Neural cell (in vitro differentiated cells): ENCODE measurements around the gene FAM8A1. TPM values are rescaled to one million over a fixed set of nuclear protein-coding genes. Genes with fewer than 3 reads are reported as not detected.
"Not testable (repeated sequence)": the region's sequence is repeated elsewhere in the genome, so short reads cannot be mapped to it uniquely, and the experiment has no call there.

ENCODE experiments used
- H2AFZ ChIP-seq: fragments of 200-600, 300-800 bp; sonication (generic), shearing (Covaris generic); 2 replicates; pipeline ENCODE4 v1.6.0; 2014; ENCODE audit warnings: low read depth, mild to moderate bottlenecking, antibody characterized with exemption, low read length, moderate library complexity
- H3F3A ChIP-seq: fragments of 200-600 bp; shearing (Covaris generic); 2 replicates; pipeline ENCODE4 v1.6.1; 2016; ENCODE audit warnings: mild to moderate bottlenecking, moderate library complexity, mixed read lengths, antibody characterized with exemption, low read length; ENCODE audit not compliant: insufficient read depth, poor library complexity, severe bottlenecking
- H3K27ac ChIP-seq: fragments of 200-600, 300-800 bp; sonication (generic), shearing (Covaris generic); 2 replicates; pipeline ENCODE4 v1.5.1; 2014; ENCODE audit warnings: mild to moderate bottlenecking, low read length, moderate library complexity
- H3K27me3 ChIP-seq: fragments of 300-800, 200-600 bp; sonication (generic), shearing (Covaris generic); 2 replicates; pipeline ENCODE4 v1.6.0; 2014; ENCODE audit warnings: mild to moderate bottlenecking, low read depth, low read length, moderate library complexity; ENCODE audit not compliant: insufficient read depth
- H3K36me3 ChIP-seq: fragments of 300-800, 200-600 bp; sonication (generic), shearing (Covaris generic); 2 replicates; pipeline ENCODE4 v1.5.1; 2014; ENCODE audit warnings: mild to moderate bottlenecking, antibody characterized with exemption, low read length, moderate library complexity; ENCODE audit not compliant: insufficient read depth
- H3K4me2 ChIP-seq: fragments of 300-800, 200-600 bp; sonication (generic), shearing (Covaris generic); 2 replicates; pipeline ENCODE4 v1.6.0; 2014; ENCODE audit warnings: mild to moderate bottlenecking, low read length
- H3K4me3 ChIP-seq: fragments of 300-800, 200-600 bp; sonication (generic), shearing (Covaris generic); 2 replicates; pipeline ENCODE4 v1.5.1; 2014; ENCODE audit warnings: mild to moderate bottlenecking, low read length, moderate library complexity
- H3K79me2 ChIP-seq: fragments of 200-600 bp; shearing (Covaris generic); replicated peaks from 2 replicates; pipeline ENCODE4 v1.6.0; 2014; ENCODE audit warnings: mild to moderate bottlenecking, low read length, moderate library complexity; ENCODE audit not compliant: insufficient read depth
- H3K9ac ChIP-seq: fragments of 300-800, 200-600 bp; sonication (generic), shearing (Covaris generic); 2 replicates; pipeline ENCODE4 v1.6.1; 2016; ENCODE audit warnings: mild to moderate bottlenecking, low read length, mixed read lengths
- H3K9me2 ChIP-seq: fragments of 200-600 bp; shearing (Covaris generic); 2 replicates; pipeline ENCODE4 v1.6.1; 2016; ENCODE audit warnings: mild to moderate bottlenecking, low read length, mixed read lengths; ENCODE audit not compliant: insufficient read depth
- H3K9me3 ChIP-seq: fragments of 200-600, 300-800 bp; sonication (generic), shearing (Covaris generic); 2 replicates; pipeline ENCODE4 v1.6.1; 2016; ENCODE audit warnings: mild to moderate bottlenecking, mixed run types, low read length, moderate library complexity, mixed read lengths
- H4K20me1 ChIP-seq: fragments of 200-600 bp; shearing (Covaris generic); 2 replicates; pipeline ENCODE4 v1.6.1; 2016; ENCODE audit warnings: mild to moderate bottlenecking, mixed run types; ENCODE audit not compliant: insufficient read depth
- EP300 ChIP-seq: fragments of 450-650 bp; conservative IDR thresholded peaks from 2 replicates; pipeline ENCODE4 v1.6.1; 2014; ENCODE audit warnings: antibody characterized with exemption, mild to moderate bottlenecking, moderate library complexity; ENCODE audit not compliant: poor library complexity, severe bottlenecking
- EZH2 ChIP-seq: fragments of 200-600, 300-800 bp; shearing (Covaris generic), sonication (generic); IDR thresholded peaks from 2 replicates; pipeline ENCODE4 v1.6.1; 2014; ENCODE audit warnings: antibody characterized with exemption, low read length, borderline replicate concordance, mild to moderate bottlenecking; ENCODE audit not compliant: insufficient read depth, poor library complexity, severe bottlenecking
- MXI1 ChIP-seq: fragments of 450-650 bp; conservative IDR thresholded peaks from 2 replicates; pipeline ENCODE4 v1.6.1; 2014; ENCODE audit warnings: antibody characterized with exemption, mild to moderate bottlenecking; ENCODE audit not compliant: poor library complexity, severe bottlenecking
- POLR2AphosphoS5 ChIP-seq: IDR thresholded peaks from 2 replicates; pipeline ENCODE4 v1.6.1; 2012
- RAD21 ChIP-seq: fragments of 450-650 bp; conservative IDR thresholded peaks from 2 replicates; pipeline ENCODE4 v1.6.1; 2014; ENCODE audit warnings: antibody characterized with exemption, mild to moderate bottlenecking, moderate library complexity
- SMC3 ChIP-seq: fragments of 450-650 bp; conservative IDR thresholded peaks from 2 replicates; pipeline ENCODE4 v1.6.1; 2014; ENCODE audit warnings: antibody characterized with exemption, mild to moderate bottlenecking, moderate library complexity; ENCODE audit not compliant: poor library complexity
- TAF1 ChIP-seq: IDR thresholded peaks from 2 replicates; pipeline ENCODE4 v1.6.1; 2012; ENCODE audit warnings: low read depth
- polyA plus RNA-seq: library from polyadenylated mRNA; depleted of rRNA; stranded (reverse); fragments of >200 nt; gene quantifications from 2 replicates; pipeline ENCODE4 v1.2.3, GENCODE V29; 2014
- TF ChIP-seq, protein P1 (sequence below): fragments of 450-650 bp; IDR thresholded peaks from 2 replicates; pipeline ENCODE4 v1.5.1; 2014; ENCODE audit warnings: antibody characterized with exemption, mild to moderate bottlenecking, moderate library complexity; ENCODE audit not compliant: poor library complexity, severe bottlenecking
- TF ChIP-seq, protein P2 (sequence below): IDR thresholded peaks from 2 replicates; pipeline ENCODE4 v1.6.1; 2012; ENCODE audit warnings: borderline replicate concordance

Gene FAM8A1
- polyA plus RNA-seq, 1 donor from 2014 or later, result 48.0 TPM

DNA sequence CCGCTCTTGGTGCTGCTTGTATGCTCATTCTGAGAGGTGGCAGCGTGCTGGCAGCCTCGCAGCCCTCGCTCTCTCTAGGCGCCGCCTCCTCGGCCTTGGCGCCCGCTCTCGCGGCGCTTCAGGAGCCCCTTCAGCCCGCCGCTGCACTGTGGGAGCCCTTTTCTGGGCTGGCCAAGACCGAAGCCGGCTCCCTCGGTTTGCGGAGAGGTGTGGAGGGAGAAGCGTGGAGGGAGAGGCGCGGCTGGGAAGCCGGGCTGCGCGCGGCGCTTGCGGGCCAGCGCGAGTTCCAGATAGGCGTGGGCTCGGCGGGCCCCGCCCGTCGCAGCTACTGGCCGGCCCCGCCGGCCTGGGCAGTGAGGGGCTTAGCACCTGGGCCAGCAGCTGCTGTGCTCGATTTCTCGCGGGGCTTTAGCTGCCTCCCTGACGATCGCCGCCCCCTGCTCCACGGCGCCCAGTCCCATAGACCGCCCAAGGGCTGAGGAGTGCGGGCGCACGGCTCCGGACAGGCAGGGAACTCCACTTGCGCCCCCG lies 19.5 kb upstream of the FAM8A1 start:
- Histone ChIP-seq H3K9me3 (no peaks in the 10 kb centered on the region), H2AFZ (no peak overlapping the region), H3K9ac (no peak overlapping the region), H3K36me3 (no peaks in the 10 kb centered on the region), H3K4me3 (peak overlapping the region; percentile 56), H3F3A (no peaks in the 10 kb centered on the region), H3K9me2 (no peaks in the 10 kb centered on the region), H3K27me3 (no peaks in the 10 kb centered on the region), H3K4me2 (no peak overlapping the region), H4K20me1 (no peaks in the 10 kb centered on the region), H3K27ac (no peak overlapping the region), H3K79me2 (no peaks in the 10 kb centered on the region)
- TF ChIP-seq MXI1 (no peak), POLR2AphosphoS5 (no peak), SMC3 (no peak), EP300 (no peak), EZH2 (no peak), TAF1 (no peak), RAD21 (no peak)
- TF ChIP-seq, protein P1, sequence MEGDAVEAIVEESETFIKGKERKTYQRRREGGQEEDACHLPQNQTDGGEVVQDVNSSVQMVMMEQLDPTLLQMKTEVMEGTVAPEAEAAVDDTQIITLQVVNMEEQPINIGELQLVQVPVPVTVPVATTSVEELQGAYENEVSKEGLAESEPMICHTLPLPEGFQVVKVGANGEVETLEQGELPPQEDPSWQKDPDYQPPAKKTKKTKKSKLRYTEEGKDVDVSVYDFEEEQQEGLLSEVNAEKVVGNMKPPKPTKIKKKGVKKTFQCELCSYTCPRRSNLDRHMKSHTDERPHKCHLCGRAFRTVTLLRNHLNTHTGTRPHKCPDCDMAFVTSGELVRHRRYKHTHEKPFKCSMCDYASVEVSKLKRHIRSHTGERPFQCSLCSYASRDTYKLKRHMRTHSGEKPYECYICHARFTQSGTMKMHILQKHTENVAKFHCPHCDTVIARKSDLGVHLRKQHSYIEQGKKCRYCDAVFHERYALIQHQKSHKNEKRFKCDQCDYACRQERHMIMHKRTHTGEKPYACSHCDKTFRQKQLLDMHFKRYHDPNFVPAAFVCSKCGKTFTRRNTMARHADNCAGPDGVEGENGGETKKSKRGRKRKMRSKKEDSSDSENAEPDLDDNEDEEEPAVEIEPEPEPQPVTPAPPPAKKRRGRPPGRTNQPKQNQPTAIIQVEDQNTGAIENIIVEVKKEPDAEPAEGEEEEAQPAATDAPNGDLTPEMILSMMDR, result no peak
- TF ChIP-seq, protein P2, sequence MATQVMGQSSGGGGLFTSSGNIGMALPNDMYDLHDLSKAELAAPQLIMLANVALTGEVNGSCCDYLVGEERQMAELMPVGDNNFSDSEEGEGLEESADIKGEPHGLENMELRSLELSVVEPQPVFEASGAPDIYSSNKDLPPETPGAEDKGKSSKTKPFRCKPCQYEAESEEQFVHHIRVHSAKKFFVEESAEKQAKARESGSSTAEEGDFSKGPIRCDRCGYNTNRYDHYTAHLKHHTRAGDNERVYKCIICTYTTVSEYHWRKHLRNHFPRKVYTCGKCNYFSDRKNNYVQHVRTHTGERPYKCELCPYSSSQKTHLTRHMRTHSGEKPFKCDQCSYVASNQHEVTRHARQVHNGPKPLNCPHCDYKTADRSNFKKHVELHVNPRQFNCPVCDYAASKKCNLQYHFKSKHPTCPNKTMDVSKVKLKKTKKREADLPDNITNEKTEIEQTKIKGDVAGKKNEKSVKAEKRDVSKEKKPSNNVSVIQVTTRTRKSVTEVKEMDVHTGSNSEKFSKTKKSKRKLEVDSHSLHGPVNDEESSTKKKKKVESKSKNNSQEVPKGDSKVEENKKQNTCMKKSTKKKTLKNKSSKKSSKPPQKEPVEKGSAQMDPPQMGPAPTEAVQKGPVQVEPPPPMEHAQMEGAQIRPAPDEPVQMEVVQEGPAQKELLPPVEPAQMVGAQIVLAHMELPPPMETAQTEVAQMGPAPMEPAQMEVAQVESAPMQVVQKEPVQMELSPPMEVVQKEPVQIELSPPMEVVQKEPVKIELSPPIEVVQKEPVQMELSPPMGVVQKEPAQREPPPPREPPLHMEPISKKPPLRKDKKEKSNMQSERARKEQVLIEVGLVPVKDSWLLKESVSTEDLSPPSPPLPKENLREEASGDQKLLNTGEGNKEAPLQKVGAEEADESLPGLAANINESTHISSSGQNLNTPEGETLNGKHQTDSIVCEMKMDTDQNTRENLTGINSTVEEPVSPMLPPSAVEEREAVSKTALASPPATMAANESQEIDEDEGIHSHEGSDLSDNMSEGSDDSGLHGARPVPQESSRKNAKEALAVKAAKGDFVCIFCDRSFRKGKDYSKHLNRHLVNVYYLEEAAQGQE, result no peak

DNA sequence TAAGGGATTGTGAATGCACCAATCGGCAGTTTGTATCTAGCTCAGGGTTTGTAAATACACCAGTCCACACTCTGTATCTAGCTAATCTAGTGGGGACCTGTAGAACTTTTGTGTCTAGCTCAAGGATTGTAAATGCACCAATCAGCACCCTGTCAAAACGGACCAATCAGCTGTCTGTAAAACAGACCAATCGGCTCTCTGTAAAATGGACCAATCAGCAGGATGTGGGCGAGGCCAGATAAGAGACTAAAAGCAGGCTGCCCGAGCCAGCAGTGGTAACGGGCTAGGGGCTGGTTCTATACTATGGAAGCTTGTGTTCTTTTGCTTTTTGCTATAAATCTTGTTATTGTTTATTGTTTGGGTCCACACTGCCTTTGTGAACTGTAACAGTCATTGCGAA lies 18.8 kb upstream of the FAM8A1 start:
- not testable (repeated sequence) for H2AFZ ChIP-seq, H3K4me2 ChIP-seq, H4K20me1 ChIP-seq, H3K27ac ChIP-seq, H3K27me3 ChIP-seq, H3K9ac ChIP-seq, H3K9me2 ChIP-seq, H3K79me2 ChIP-seq, H3K9me3 ChIP-seq, H3K4me3 ChIP-seq, H3F3A ChIP-seq, H3K36me3 ChIP-seq

DNA sequence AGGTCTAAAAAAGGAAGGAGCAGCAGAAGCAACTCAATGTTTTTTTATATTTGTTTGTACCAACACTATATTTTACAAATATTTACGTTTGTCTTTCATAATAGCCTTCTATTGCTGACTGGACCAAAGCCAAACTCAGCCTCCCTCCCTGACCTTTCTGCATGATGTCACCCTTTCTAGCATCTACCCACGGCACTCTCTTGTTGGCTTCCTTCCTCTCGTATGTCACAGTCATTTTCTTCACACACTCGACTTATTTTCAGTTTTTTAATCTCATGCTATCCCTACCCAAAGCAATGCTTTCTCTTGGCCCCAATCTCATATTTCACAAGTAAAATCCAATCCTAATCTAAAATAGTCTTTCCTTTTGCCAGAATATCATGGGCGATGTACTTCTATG lies 16.3 kb upstream of the FAM8A1 start:
- Histone ChIP-seq H3K9me2 (no peaks in the 10 kb centered on the region), H3K9me3 (no peaks in the 10 kb centered on the region), H3K4me3 (no peak overlapping the region), H2AFZ (no peak overlapping the region), H3K27me3 (no peaks in the 10 kb centered on the region), H3F3A (no peaks in the 10 kb centered on the region), H3K4me2 (no peak overlapping the region), H4K20me1 (no peaks in the 10 kb centered on the region), H3K9ac (no peak overlapping the region), H3K27ac (no peak overlapping the region), H3K79me2 (no peaks in the 10 kb centered on the region), H3K36me3 (no peaks in the 10 kb centered on the region)
- TF ChIP-seq MXI1, result no peak
